HL-60/S4 treated with retinoic acid at 250 ng/mL for 4 days and 3 days (cell line): ENCODE data around the gene MUC21.
"Not testable (repeated sequence)": the region's sequence is repeated elsewhere in the genome, so short reads cannot be mapped to it uniquely, and the experiment has no call there.

Experiments used
- in situ Hi-C: fragments of 300-500 bp; cut with MboI; formaldehyde crosslinking; loops from 2 replicates; pipeline ENCODE4 v1.7.0; 2022; ENCODE audit warnings: low sequenced_read_pairs

The MUC21 gene

GRCh38 chr6:30966154-30966553 is 17.4 kb upstream of the MUC21 start:
- in situ Hi-C loops, result no loop called here

DNA sequence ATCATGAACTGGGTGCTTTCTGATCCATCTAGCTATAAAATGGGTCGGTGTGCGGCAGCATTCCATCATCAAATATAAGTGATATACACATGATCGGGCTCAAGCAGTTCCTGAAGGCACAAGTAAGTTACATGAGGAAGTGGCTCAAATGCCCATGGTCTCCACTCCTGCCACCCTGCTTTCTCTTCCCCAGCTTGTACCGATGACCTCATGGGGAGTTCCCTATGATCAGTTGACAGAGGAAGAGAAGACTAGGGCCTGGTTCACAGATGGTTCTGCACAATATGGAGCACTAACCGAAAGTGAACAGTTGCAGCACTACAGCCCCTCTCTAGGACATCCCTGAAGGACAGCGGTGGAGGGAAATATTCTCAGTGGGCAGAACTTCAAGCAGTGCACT is 14.3 kb upstream of the MUC21 start:
- in situ Hi-C loops, result not testable (repeated sequence)

- in situ Hi-C loops, result no loop called here
These were observed 12.6 kb upstream of the MUC21 start for GRCh38 chr6:30970946-30971345.

DNA sequence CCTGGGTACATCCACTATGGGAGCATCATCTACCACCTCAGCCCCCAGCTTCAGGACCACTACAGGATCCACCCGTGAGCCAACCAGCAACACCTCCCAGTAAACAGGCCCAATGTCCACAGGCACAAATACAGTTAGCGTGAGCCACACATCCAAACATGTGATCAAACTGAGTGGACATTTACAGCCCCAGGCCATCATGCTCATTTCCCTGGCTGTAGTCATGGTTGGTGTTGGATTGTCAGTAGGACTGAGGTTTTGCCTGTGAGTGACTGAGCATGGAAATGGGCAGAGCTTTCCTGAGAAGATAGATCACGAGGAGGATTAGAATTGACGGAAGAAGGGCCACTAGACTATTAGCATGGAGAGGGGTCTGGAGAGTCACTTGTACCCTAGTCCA is 10.7 kb upstream of the MUC21 start:
- in situ Hi-C loops, result no loop called here

GRCh38 chr6:30974490-30975252 is 8.8 kb upstream of the MUC21 start:
- in situ Hi-C loops, result no loop called here

GRCh38 chr6:30979141-30979540 is 4.4 kb upstream of the MUC21 start:
- in situ Hi-C loops, result no loop called here

DNA sequence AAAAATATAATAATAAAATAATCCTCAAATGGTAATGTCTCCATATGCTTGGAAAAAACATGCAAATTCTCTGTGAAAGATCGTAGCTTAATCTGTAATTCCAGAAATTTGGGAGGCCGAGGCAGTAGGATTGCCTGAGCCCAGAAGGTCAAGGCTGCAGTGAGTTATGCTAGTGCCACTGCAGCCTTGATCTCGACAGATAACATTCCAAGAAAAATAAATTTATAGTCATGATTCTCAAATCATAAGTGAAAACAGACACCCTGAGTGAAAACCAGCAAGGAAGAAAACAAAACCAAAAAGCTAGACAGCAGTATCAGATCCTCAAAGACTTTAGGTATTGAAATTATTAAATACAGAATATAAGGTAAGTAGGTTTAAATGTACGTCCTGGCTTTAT is 3.8 kb upstream of the MUC21 start:
- in situ Hi-C loops, result no loop called here

GRCh38 chr6:30981942-30982772 is 1.4 kb upstream of the MUC21 start:
- in situ Hi-C loops, result no loop called here

DNA sequence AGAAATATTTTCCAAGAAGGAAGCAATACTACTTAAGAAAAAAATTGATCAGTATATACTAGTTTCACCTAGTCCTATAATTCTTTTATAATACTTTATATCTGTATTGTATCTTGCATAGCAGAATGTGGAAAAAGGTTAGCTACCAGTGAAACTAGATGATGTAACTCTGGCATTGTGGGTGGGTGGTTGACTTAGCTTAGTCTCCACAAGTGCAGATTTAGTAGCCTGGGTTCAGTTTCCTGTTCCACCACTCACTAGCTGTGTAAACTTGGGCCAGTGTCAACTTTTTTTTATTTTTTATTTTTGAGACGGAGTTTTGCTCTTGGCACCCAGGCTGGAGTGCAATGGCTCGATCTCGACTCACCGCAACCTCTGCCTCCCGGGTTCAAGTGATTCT is 2.0 kb downstream of the MUC21 start:
- in situ Hi-C loops, result no loop called here

GRCh38 chr6:30987304-30987703 is 3.8 kb downstream of the MUC21 start:
- in situ Hi-C loops, result no loop called here

DNA sequence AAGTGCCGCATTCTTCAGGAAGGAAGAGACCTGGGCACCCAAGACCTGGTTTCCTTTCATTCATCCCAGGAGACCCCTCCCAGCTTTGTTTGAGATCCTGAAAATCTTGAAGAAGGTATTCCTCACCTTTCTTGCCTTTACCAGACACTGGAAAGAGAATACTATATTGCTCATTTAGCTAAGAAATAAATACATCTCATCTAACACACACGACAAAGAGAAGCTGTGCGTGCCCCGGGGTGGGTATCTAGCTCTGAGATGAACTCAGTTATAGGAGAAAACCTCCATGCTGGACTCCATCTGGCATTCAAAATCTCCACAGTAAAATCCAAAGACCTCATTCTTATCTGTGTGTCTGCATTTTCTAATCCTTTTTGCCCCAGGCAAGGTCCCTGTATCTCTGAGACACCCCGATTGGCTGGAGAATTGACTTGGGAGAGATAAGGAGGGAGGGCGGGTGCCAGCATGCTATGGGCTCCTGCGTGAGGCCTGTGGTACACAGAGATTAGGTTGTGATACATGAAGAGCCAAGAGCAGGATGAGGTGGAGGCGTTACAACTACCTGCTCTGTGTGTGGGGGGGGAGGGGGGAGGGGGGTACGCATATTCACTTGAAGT is 4.8 kb downstream of the MUC21 start:
- in situ Hi-C loops, result no loop called here

- in situ Hi-C loops, result no loop called here
These were observed 7.0 kb downstream of the MUC21 start for GRCh38 chr6:30990422-30991086.

DNA sequence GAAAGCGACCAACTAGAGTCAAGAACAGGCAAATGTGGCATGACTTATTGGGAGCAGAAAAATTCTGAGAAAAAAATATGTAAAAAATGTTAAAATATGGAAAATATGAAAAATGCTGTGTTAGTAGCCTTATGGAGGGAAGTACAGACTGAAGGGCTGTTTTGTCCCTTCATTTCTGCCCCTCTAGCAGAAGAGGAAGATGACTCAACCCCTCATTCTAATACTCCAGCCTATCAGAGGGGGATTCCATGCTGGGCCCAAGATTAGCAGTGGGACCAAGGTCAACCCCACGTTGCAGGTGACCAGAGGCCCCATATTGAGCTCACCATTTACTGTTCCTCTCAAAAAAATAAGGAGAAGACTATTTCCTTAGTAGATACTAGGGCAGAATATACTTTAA is 8.4 kb downstream of the MUC21 start:
- in situ Hi-C loops, result no loop called here

DNA sequence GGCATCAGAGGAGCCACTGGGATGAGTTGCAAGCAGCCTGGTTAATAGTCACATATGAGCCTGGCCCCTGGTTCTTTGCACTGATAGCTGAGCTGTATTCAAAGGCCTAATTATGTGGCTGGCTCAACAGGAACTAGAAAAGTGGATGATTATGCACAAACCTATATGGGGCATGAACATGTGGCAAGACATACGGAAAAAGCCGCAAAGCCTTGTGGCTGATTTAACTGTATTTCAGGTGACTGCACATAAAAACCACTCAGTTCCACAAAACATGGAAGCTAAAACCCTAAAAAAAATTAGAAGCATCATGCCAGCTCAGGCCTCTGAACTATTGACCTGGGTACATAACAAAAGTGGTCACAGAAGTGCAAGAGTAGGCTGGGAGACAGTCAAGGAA is 13.8 kb downstream of the MUC21 start:
- in situ Hi-C loops, result no loop called here

- in situ Hi-C loops, result no loop called here
These were observed 15.3 kb downstream of the MUC21 start for GRCh38 chr6:30998785-30999184.

GRCh38 chr6:31000067-31000860 is 16.7 kb downstream of the MUC21 start:
- in situ Hi-C loops, result not testable (repeated sequence)

GRCh38 chr6:31001281-31001888 is 17.9 kb downstream of the MUC21 start:
- in situ Hi-C loops, result no loop called here

DNA sequence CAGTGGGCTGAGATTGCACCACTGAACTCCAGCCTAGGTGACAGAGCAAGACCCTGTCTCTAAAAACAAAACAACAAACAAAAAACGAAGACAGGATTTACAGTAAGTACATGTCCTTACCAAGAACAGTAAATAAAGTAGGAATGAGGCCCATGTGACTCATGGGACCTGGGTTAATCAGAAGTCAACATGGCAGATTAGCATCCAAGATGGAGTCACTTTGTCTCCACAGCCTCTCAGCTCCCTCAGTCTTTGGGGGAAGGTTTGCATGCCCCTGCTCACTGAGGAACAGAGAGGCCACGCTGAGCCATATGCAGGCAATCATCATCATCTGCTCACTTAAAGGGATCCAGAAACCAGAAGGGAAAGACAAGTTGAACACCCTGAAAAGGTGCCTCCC is 19.0 kb downstream of the MUC21 start:
- in situ Hi-C loops, result no loop called here

DNA sequence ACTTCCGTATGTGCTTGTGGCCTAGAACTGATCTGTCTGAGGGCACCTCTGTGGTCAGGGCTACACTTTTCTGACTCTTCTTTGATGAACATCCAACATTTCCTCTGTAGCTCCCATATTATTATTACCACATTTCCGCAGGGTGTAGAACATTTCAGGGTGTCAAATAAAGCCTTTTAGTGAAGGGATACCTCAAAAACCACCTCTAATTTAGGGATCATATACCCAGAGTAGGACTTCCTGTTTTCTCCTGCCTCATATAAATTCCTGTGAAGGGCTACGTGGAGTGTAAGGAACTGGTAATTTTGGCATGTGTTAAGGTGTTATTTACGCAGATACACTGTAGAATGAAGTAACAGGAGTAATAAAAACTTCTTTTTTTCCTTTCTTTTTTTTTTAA is 21.3 kb downstream of the MUC21 start:
- in situ Hi-C loops, result no loop called here
